Measurements from ENCODE around the gene PICALM.

GRCh38 chr11:86015699-86016098 lies 53.2 kb downstream of the PICALM start:
- TF ChIP-seq CTCF (IDR thresholded peaks at IDR 0.05; ENCODE audit: borderline replicate concordance, extremely low read depth, low read length, poor library complexity, severe bottlenecking) (no peak), EZH2 (IDR thresholded peaks at IDR 0.05; ENCODE audit: borderline replicate concordance, low read depth, low read length, severe bottlenecking) (no peak)
